Retinal pigment epithelial cell (primary cell): ENCODE data around the gene ANKMY1.

Experiments
- DNase-seq: peaks from one replicate; pipeline ENCODE4 v3.0.0-alpha.2; 2010; ENCODE audit warnings: low read depth
- H3K4me3 ChIP-seq: 2 replicates; pipeline ENCODE4 v1.5.1; 2011; ENCODE audit warnings: mild to moderate bottlenecking, low read length, control low read depth, moderate library complexity
- TF ChIP-seq, protein P1 (sequence below): conservative IDR thresholded peaks from 2 replicates; pipeline ENCODE4 v1.5.1; 2011; ENCODE audit warnings: low read depth, low read length, control low read depth, inconsistent platforms

The ANKMY1 gene

DNA sequence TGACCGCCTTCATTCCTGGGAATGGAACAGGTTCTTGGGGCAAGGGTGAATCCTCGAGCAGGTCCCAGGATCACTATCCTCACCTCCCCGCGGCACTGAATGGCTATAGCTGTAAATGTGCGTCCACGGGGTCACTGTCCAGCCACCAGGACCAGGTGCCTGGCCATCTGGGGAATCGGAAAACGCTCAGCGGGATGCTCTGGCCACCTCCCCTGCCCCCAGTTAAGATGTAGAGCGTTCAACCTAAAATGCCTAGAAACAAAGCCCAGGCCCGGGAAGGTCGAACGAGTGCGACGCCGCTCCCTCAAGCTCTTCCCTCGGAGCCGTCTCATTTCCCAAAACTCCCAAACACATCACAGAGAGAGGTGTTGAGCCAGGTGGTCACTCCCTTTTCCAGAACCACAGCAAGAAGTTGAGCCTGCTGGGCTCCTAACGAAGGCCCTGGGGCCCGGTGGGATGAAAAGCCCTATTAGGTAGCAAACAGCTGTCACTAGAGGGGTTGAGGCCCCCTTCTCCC lies 28.0 kb upstream of the ANKMY1 start:
- peak overlapping the region; percentile 98 for H3K4me3 ChIP-seq
- no peak for DNase-seq
- TF ChIP-seq, protein P1, sequence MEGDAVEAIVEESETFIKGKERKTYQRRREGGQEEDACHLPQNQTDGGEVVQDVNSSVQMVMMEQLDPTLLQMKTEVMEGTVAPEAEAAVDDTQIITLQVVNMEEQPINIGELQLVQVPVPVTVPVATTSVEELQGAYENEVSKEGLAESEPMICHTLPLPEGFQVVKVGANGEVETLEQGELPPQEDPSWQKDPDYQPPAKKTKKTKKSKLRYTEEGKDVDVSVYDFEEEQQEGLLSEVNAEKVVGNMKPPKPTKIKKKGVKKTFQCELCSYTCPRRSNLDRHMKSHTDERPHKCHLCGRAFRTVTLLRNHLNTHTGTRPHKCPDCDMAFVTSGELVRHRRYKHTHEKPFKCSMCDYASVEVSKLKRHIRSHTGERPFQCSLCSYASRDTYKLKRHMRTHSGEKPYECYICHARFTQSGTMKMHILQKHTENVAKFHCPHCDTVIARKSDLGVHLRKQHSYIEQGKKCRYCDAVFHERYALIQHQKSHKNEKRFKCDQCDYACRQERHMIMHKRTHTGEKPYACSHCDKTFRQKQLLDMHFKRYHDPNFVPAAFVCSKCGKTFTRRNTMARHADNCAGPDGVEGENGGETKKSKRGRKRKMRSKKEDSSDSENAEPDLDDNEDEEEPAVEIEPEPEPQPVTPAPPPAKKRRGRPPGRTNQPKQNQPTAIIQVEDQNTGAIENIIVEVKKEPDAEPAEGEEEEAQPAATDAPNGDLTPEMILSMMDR = no peak

DNA sequence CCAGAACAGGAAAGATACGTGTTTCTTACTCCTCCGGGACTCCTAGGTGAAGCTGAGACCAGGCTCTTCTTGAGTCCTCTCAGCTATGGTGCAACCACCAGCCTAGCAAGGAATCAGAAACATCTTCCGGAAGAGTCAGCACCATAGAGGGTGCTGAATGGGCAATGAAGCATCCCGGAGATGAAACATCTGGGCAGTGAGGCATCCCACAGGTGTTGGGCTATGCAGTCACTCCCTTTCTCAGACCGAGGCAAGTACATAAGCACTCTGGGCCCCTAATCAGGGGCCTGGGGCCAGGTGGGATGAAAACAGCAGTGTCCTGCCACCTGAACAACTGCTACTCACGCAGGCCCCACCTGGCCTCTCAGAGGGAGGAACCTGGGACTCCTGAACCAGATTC lies 27.3 kb upstream of the ANKMY1 start:
- no peak for DNase-seq
- TF ChIP-seq, protein P1 = no peak

DNA sequence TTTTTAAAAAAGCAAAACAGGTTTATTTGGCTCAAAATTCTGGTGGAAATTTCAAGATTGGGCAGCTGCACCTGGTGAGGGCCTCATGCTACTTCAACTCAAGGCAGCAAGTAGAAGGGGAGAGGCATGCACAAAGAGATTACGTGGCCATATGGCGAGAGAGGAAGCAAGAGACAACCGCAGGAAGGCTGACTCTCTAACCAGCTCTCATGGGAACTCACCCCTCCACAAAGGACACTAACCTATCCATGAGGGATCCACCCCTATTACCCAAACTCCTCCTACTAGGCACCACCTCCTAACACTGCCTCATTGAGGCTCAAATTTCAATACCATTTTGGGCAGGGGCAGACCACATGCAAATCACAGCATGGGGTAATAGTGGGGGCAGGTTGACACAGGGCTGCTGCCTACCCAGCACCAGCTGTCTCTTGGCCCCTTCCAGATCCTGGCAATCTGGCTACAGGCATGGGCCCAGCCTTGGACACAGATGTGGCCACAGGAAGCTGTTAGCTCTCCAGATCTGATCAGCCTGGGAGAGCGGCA lies 26.8 kb upstream of the ANKMY1 start:
- H3K4me3 ChIP-seq = no peak overlapping the region
- TF ChIP-seq, protein P1 = no peak
- no peak for DNase-seq

More for the DNA sequence above, 27.3 kb upstream of the ANKMY1 start:
- peak overlapping the region; percentile 98 for H3K4me3 ChIP-seq

DNA sequence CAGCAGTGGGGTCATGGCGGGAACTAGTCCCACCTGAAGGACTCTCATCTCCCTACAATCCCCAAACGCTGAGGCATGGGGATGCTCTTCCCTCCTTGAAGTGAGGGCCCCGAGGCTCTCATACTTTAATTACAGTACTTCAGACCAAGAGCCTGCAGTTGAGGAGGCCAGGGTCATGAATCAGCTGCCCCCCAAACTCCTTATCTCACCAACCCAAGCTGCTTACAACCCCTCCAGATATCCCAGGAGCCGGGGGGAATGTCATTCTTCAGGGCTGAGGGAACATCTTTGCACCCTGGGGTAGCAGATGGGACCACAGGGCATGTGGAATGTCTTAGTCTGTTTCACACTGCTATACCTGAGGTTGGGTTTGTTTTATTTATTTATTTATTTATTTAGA lies 26.0 kb upstream of the ANKMY1 start:
- DNase-seq = no peak

DNA sequence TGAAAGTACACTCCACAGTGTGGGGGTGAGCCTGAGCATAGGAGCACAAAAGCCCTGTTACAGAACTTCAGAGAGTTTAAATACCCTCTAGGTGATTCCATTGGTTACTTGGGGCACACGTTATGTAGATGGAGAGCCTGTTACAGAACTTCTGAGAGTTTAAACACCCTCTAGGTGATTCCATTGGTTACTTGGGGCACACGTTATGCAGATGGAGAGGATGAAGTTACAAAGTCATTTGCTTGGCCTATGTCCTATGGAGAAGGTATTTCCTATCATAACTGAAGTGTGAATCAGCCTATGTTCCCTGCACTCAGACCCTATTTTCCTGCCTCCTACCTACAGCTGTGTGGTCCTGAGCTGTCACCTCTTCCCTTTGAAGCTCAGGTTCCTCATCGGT lies 25.0 kb upstream of the ANKMY1 start:
- no peak for DNase-seq
- TF ChIP-seq, protein P1 = no peak

More for the DNA sequence above, 26.0 kb upstream of the ANKMY1 start:
- TF ChIP-seq, protein P1 = no peak
- no peak overlapping the region for H3K4me3 ChIP-seq

DNA sequence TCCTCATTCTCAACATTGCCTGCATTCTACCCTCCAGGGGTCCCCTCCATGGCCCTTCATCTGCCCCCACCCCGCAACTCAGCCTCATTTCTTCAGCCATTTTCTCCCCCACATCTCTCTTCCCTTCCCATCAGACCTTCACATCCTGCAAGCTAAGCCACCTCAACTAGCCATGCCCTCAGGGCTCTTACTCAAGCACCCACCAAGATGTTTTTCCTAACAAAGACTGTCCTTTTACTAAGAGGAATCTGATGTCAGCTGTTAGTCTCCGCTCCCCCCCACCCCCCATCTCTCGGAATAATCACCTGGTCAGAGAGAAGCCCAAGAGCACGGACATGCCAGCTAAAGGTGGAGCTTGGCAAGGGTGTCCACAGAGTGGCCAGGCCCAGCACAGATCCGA lies 24.0 kb upstream of the ANKMY1 start:
- no peak for DNase-seq
- TF ChIP-seq, protein P1 = no peak
- no peak overlapping the region for H3K4me3 ChIP-seq

More for the DNA sequence above, 25.0 kb upstream of the ANKMY1 start:
- H3K4me3 ChIP-seq = no peak overlapping the region
